Choroid plexus epithelial cell (primary cell): ENCODE data around the gene CCDC181.

Source experiments
- DNase-seq: peaks from one replicate; pipeline ENCODE4 v3.0.0-alpha.2; 2010; ENCODE audit warnings: low read depth
- H3K4me3 ChIP-seq: 2 replicates; pipeline ENCODE4 v1.5.1; 2011; ENCODE audit warnings: low read depth, mild to moderate bottlenecking, control low read depth, low read length, moderate library complexity
- TF ChIP-seq, protein P1 (sequence below): conservative IDR thresholded peaks from 2 replicates; pipeline ENCODE4 v1.5.1; 2011; ENCODE audit warnings: low read depth, mild to moderate bottlenecking, control low read depth, inconsistent platforms, low read length, moderate library complexity

Gene CCDC181

DNA sequence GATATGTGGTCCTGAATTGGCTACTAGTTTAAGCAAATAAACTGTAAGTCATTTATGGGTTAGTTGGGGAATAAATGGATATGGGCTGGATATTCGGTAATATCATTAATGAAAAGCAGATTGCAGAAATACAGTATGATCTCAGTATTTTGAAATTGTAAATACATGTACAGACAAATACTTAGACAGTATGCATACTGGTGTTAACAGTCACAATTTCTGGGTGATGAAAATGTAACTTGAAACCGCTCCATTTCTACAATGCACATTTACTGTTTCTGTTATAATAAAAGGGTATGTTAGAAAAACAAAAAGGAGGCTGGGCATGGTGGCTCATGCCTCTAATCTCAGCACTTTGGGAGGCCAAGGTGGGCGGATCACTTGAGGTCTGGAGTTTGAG is 31.3 kb downstream of the CCDC181 start:
- H3K4me3 ChIP-seq: no peak overlapping the region
- no peak for DNase-seq
- TF ChIP-seq, protein P1, sequence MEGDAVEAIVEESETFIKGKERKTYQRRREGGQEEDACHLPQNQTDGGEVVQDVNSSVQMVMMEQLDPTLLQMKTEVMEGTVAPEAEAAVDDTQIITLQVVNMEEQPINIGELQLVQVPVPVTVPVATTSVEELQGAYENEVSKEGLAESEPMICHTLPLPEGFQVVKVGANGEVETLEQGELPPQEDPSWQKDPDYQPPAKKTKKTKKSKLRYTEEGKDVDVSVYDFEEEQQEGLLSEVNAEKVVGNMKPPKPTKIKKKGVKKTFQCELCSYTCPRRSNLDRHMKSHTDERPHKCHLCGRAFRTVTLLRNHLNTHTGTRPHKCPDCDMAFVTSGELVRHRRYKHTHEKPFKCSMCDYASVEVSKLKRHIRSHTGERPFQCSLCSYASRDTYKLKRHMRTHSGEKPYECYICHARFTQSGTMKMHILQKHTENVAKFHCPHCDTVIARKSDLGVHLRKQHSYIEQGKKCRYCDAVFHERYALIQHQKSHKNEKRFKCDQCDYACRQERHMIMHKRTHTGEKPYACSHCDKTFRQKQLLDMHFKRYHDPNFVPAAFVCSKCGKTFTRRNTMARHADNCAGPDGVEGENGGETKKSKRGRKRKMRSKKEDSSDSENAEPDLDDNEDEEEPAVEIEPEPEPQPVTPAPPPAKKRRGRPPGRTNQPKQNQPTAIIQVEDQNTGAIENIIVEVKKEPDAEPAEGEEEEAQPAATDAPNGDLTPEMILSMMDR: no peak

DNA sequence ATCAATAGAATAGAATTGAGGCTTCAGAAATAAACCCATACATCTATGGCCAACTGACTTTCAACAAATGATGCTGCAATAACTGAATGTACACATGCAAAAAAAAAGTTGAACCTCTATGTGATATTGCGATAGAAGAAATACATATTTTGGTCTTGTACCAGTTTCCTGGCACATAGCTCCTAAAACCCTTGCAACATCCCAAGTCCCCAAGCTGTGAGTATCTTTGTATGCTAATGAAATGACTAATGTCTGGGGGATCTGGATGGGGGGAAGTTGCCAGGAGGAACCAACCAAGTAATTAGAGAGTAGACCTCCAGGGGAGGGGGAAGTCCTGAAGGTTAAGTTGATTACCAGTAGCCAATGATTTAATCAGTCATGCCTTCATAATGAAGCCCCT is 34.9 kb downstream of the CCDC181 start:
- TF ChIP-seq, protein P1: no peak
- DNase-seq: no peak
- H3K4me3 ChIP-seq: no peak overlapping the region

DNA sequence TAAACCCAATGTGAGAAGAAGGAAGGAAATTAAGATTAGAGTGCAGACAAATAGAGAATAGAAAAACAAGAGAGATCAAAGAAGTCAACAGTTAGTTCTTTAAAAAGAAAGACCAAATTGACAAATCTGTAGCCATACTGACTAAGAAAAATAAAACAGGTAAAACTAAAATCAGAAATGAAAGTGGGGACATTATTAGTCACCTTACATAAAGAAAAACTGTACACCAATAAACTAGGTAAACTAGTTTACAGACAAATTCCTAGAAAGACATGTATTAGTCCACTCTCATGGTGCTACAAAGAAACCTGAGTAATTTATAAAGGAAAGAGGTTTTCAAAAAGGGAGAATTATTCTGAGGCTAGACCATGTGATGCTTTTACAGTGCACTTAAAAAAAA is 37.0 kb downstream of the CCDC181 start:
- H3K4me3 ChIP-seq: no peak overlapping the region
- TF ChIP-seq, protein P1: no peak
- no peak for DNase-seq

DNA sequence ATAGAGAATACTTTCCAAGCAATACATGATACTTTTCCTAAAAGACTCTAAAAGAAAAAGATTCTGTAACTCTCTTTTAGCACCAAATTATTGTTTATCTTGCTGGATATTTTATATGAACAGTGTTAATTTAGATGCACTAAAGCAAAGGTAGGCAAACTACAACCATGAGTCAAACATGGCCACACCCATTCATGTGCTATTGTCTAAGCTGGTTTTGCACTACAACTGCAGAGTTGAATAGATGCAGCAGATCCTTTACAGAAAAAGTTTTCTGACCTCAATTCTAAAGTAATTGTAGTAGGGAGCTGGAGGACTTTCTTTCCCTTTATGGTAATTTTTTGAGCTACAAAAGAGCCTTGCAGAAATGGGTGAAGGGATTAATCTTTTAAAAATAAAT is 39.9 kb downstream of the CCDC181 start:
- no peak for DNase-seq
- TF ChIP-seq, protein P1: no peak

DNA sequence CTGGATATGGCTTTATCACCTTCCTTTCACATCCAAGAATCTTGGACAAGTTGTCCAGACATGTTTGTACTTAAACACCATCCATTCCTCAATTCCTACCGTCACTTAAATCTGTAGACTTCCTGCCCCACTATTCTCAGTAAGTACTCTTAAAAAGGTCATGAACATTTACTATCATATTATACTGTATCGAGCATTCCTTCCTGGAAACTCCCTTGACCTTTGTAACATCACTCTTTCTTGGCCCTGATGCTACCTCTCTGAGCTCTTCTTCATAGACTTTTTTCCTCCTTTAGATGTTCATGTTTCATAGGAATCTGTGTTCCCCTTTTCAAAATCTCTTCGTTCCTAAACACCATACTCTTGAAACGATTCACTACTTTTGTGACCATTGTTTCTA is 43.8 kb downstream of the CCDC181 start:
- TF ChIP-seq, protein P1: no peak
- DNase-seq: no peak

More for the DNA sequence above, 39.9 kb downstream of the CCDC181 start:
- H3K4me3 ChIP-seq: no peak overlapping the region

DNA sequence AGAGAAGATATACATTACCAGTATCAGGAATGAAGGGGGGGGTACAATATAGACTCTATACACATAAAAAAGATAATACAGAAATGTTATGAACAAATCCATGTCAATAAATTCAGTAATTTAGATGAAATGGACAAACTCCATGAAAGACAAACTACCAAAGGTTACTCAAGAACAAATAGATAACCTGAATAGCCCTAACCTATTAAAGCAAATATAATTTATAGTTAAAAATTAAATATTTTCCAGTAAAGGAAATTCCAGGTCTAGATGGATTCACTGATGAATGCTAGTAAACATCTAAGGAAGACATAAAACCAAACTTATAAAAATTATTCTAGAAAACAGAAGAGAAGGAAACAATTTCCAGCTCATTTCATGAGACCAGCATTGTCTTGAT is 46.1 kb downstream of the CCDC181 start:
- TF ChIP-seq, protein P1: no peak
- no peak overlapping the region for H3K4me3 ChIP-seq
- no peak for DNase-seq

More for the DNA sequence above, 43.8 kb downstream of the CCDC181 start:
- H3K4me3 ChIP-seq: no peak overlapping the region

DNA sequence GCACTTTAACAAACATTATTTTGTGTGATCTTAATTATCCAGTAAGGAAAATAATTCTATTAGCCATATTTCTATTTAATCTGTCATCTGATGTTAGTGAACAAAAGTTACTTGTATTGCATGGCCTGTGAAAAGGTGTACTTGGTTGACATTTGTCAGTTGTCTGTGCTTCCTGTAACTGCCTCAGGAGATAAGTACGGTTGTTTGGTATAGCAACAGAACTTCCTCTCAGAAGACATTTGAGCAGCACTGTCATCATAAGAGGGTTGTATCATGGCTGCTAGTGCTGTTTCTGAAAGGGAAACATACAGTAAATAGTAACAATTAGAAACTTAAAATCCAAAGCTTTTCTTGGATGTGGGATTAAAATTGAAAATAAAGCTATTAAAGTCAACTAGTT is 55.9 kb downstream of the CCDC181 start:
- no peak overlapping the region for H3K4me3 ChIP-seq
- DNase-seq: no peak
- TF ChIP-seq, protein P1: no peak
